Fibroblast of pulmonary artery (primary cell): ENCODE measurements around the gene ZNF226.
"Not testable (repeated sequence)": the region's sequence is repeated elsewhere in the genome, so short reads cannot be mapped to it uniquely, and the experiment has no call there.

Source experiments
- DNase-seq: peaks from one replicate; pipeline ENCODE4 v3.0.0-alpha.2; 2010; ENCODE audit warnings: low read depth
- H3K4me3 ChIP-seq: replicated peaks from 2 replicates; pipeline ENCODE4 v1.5.1; 2011; ENCODE audit warnings: low read depth, mild to moderate bottlenecking, control low read depth, low read length, moderate library complexity
- TF ChIP-seq, protein P1 (sequence below): IDR thresholded peaks from 2 replicates; pipeline ENCODE4 v1.5.1; 2011; ENCODE audit warnings: mild to moderate bottlenecking, control low read depth, low read length, inconsistent platforms; ENCODE audit errors: missing control alignments

Gene ZNF226

DNA sequence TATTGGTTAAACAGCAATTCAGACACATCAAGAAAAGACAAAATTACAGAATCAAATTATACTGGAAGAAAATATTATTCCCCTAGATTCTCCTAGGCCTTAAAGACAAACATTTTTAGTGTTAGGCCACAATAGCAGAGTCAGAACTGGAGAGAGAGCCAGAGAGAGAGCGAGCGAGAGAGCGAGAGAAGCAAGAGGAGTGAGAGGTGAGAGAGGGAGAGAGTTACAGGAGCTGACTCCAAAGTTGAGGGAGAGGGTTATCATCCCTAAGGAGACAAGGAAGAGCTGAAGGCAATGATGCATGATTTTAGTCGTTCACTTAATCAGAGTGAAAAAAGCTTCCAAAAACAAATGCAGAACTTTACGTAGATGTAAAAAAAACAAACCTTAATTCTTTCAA, 27.2 kb downstream of the ZNF226 start:
- no peak for DNase-seq
- TF ChIP-seq, protein P1, sequence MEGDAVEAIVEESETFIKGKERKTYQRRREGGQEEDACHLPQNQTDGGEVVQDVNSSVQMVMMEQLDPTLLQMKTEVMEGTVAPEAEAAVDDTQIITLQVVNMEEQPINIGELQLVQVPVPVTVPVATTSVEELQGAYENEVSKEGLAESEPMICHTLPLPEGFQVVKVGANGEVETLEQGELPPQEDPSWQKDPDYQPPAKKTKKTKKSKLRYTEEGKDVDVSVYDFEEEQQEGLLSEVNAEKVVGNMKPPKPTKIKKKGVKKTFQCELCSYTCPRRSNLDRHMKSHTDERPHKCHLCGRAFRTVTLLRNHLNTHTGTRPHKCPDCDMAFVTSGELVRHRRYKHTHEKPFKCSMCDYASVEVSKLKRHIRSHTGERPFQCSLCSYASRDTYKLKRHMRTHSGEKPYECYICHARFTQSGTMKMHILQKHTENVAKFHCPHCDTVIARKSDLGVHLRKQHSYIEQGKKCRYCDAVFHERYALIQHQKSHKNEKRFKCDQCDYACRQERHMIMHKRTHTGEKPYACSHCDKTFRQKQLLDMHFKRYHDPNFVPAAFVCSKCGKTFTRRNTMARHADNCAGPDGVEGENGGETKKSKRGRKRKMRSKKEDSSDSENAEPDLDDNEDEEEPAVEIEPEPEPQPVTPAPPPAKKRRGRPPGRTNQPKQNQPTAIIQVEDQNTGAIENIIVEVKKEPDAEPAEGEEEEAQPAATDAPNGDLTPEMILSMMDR, result no peak

DNA sequence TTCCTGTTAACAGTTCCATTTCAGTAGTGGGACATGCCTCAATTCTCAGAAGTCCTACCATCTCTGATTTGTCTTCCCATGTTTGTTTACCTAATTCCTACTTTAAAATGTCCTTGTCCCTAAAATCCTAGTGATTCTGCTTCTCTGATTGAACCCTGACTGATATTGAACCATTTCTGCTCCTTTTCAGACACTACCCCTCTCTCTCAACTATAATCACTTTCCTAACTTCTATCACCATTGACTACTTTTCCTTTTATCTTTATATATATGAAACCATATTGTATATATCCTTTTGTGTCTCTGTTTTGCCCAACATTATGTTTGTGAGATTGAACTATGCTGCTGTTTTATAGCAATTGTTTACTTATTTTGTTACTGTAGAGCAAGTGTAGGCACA, 31.9 kb downstream of the ZNF226 start:
- TF ChIP-seq, protein P1, result no peak
- no peak for DNase-seq
- H3K4me3 ChIP-seq, result no peak overlapping the region

More for the DNA sequence above, 27.2 kb downstream of the ZNF226 start:
- H3K4me3 ChIP-seq, result no peak overlapping the region

DNA sequence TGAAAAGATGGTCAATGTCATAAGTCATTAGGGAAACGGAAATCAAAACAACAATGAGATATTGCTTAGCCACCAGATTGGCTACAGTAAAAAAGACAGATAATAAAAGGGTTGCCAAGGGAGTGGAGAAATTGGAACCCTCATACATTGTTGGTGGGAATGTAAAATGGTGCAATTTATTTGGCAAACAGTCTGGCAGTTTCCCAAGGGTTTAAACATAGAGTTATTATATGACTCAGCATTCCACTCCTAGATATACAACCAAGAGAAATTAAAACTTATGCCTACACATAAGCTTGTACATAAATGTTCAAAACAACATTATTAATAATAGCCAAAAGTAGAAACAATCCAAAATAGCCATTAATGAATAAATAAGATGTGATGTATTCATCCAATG, 37.6 kb downstream of the ZNF226 start:
- H3K4me3 ChIP-seq, result no peak overlapping the region
- TF ChIP-seq, protein P1, result no peak

DNA sequence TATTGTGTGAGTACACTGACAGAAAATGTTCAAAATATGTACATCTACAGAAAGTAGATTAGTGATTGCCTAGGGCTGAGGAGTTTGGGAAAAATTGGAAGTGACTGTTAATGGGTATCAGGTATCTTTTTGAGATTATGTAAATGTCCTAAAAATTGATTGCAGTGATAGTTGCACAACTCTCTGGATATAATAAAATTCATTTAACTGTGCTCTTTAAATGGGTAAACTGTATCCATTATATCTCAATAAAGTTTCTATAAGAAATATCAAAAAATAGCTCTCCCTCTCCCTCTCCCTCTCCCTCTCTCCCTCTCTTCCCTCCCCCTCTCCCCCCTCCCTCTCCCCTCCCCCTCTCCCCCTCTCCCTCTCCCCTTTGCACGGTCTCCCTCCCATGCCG, 38.1 kb downstream of the ZNF226 start:
- TF ChIP-seq, protein P1, result no peak
- DNase-seq, result no peak
- no peak overlapping the region for H3K4me3 ChIP-seq

More for the DNA sequence above, 37.6 kb downstream of the ZNF226 start:
- peak; percentile 85 for DNase-seq

DNA sequence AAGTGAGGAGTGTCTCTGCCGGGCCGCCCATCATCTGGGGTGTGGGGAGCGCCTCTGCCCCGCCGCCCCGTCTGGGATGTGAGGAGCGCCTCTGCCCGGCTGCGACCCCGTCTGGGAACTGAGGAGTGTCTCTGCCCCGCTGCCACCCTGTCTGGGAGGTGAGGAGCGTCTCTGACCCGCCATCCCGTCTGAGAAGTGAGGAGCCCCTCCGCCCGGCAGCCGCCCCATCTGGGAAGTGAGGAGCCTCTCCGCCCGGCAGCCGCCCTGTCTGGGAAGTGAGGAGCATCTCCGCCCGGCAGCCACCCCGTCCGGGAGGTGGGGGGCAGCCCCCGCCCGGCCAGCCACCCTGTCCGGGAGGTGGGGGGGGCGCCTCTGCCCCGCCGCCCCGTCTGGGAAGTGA, 39.0 kb downstream of the ZNF226 start:
- not testable (repeated sequence) for H3K4me3 ChIP-seq, DNase-seq

DNA sequence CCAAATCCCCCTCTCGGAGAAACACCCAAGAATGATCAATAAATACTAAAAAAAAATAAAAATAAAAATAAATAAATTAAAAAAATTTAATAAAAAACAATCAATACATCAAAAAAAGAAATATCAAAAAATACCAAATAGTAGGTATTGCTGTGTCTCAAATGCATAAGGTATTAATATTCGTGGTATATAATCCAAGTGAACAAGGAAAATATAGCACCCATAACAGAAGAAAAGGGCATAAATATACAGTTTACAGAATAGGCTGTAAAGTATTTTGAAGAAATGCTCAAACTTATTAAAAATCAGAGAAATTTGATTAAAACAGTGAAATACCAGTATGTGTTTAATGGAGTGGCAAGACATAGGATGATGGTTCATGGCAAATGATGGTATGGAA, 39.9 kb downstream of the ZNF226 start:
- no peak overlapping the region for H3K4me3 ChIP-seq
- DNase-seq, result no peak
- TF ChIP-seq, protein P1, result no peak

DNA sequence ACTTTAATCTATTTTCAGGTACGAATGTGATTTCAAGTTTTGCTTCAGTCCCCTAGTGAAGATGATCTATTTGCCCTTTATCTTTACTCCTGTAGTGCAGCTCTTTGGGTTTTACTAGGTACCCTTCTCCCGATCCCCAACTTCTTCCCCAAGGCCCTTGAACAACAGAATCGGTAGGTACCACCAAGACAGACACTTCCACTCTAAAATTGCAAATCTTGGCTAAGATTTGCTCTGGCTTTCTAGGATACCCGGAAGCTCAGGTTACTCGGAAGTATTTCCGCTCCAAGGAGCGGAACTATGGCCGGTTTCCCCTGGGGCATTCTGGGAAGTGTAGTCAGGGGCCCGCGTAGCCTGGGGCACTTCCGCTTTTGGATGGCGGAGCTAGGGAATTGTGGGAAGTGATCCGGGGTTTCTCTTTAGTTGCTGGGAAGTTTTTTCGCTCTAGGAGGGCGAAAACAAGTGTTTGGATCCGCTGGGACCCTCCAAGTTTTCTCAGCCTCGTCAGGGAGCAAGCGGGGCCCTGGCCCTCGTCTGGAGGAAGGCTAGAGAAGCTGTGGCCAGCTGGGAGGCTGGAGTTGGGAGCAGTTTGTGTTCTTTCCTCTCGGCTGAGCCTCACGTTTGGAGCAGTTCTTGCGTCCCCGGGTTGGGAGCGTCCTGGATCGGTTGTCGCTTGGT, 42.4 kb downstream of the ZNF226 start:
- peak; percentile 95 for DNase-seq
- H3K4me3 ChIP-seq, result peak overlapping the region; percentile 82
- TF ChIP-seq, protein P1, result no peak
